GM10266 (cell line): ENCODE results near the gene SHISA9.

Experiments
- DNase-seq: peaks from one replicate; pipeline ENCODE4 v3.0.0; 2012; ENCODE audit errors: extremely low spot score
- TF ChIP-seq, protein P1 (sequence below): IDR thresholded peaks from 2 replicates; pipeline ENCODE4 v1.5.1; 2012; ENCODE audit warnings: mild to moderate bottlenecking, low read depth; ENCODE audit not compliant: control insufficient read depth, insufficient read depth; ENCODE audit errors: missing control alignments

SHISA9 gene

DNA sequence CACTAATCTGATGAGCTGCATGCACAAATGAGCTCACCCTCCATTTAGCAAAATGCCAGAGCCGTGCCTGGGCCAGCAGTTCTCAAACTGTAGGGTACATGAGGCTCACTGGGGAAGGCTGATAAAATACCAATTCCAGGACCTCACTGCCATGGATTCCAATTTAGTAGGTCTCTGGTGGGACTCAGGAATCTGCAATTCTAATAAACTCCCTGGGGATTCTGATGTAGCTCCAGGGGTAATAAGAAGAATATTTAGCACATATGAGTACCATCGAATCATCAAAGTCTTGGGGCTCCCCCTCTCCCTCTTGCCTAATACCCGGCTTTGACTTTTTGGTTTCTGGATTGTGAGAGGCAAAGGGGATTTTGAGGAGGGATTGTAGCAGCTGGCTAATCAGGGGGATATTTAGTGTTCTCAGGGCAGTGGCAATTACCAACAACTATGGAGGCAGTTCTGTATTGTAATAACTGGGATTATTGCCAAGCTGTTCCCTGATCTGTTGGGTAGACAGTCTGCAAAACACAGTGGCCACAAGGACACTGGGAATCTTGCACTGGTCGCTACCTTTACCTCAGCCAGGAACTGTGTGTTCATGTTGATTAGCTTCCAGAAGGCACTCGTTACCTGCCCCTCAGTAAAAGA, 140.4 kb downstream of the SHISA9 start:
- no peak for DNase-seq
- TF ChIP-seq, protein P1, sequence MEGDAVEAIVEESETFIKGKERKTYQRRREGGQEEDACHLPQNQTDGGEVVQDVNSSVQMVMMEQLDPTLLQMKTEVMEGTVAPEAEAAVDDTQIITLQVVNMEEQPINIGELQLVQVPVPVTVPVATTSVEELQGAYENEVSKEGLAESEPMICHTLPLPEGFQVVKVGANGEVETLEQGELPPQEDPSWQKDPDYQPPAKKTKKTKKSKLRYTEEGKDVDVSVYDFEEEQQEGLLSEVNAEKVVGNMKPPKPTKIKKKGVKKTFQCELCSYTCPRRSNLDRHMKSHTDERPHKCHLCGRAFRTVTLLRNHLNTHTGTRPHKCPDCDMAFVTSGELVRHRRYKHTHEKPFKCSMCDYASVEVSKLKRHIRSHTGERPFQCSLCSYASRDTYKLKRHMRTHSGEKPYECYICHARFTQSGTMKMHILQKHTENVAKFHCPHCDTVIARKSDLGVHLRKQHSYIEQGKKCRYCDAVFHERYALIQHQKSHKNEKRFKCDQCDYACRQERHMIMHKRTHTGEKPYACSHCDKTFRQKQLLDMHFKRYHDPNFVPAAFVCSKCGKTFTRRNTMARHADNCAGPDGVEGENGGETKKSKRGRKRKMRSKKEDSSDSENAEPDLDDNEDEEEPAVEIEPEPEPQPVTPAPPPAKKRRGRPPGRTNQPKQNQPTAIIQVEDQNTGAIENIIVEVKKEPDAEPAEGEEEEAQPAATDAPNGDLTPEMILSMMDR = no peak

- no peak for DNase-seq
- TF ChIP-seq, protein P1 = no peak
These were observed 140.9 kb downstream of the SHISA9 start for GRCh38 chr16:13042291-13042685.

- TF ChIP-seq, protein P1 = no peak
- DNase-seq = no peak
These were observed 144.8 kb downstream of the SHISA9 start for GRCh38 chr16:13046061-13046821.

DNA sequence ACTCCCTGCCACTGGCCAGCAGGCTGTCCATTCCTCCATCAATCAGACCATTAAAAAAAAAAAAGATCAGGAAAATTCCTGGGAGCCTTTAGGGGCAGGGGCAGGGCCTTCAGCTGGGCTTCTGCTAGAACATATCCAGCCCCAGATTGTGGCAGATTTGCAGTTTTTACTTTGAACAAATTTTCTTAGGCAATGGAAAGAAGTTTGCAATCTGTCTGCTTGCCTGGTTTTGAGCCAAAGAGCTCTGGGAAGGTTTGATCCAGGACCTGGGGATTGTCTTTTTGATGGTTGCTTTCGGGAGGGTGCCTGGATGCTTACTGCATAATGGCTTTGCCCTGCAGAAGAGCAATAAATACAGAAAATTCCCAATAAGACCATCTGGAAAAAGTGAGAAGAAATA, 145.9 kb downstream of the SHISA9 start:
- DNase-seq = no peak
- TF ChIP-seq, protein P1 = no peak

DNA sequence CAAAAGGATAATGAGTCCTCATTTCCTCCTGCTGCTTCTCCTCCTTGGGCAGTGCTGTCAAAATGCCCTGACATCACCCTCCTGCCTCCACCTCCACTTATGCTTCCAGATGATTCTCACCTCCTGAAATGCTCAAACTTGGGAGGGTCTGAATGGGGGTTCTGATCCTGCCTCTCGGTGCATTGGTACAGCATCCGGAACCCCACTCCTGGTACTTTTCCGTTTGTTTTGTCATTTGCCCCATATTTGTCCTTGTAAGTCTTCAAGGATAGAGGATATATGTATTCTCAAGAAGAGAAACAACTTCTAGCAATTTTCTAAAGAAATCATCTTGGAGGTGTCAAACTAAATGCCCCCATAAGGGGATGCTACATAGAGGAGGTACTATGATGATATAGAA, 148.3 kb downstream of the SHISA9 start:
- no peak for DNase-seq
- TF ChIP-seq, protein P1 = no peak

DNA sequence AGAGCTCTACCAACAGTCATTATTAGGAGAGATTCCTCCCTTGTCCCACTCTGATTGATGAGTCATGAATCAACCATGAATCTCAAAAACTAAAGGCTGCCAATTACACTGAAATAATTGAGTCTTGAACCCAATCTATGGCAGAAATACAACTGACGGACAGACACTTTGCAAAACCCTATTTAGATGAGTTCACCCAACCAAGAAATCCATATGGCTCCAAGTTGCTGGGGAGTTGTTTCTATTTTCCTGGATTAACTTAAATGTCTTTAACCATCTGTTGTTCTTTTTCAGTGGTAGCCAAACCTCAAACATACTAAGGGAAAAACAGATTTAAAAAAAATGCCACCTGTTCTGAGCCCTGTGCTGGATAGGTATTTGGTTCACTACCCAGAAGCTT, 151.0 kb downstream of the SHISA9 start:
- TF ChIP-seq, protein P1 = no peak
- no peak for DNase-seq

DNA sequence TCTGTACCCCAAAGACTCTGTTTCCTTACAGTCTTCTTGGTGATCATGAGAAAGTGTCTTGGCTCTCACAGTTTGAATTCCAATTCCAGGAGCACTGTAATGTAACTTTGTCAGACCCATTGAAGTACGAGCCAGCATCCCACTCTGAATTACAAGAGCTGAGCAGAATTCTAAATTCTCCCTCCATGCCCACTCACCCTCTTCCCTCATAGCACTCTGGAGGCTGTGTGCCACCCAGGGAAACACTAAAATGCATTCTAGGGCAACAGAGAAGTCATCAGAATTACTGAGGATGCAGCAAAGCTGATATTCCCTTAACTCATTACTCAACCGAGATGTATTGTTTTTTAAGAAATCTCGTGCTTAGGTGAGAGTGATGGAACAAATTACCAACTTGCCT, 154.1 kb downstream of the SHISA9 start:
- no peak for DNase-seq
- TF ChIP-seq, protein P1 = no peak
